SJCRH30 (cell line): ENCODE measurements around the gene IRF4. TPM values are rescaled to one million over a fixed set of nuclear protein-coding genes. Genes with fewer than 3 reads are reported as not detected.
"Not testable (repeated sequence)": the region's sequence is repeated elsewhere in the genome, so short reads cannot be mapped to it uniquely, and the experiment has no call there.

Experiments used
- DNase-seq, 2 experiments: peaks; one replicate each; pipeline ENCODE4 v3.0.0-alpha.2; 2015 to 2020
- H3K27ac ChIP-seq: fragments of 250-450 bp; sonication (Bioruptor Pico); 2 replicates; pipeline ENCODE4 v1.5.1; 2020; ENCODE audit warnings: mild to moderate bottlenecking, moderate library complexity
- H3K27me3 ChIP-seq: fragments of 250-450 bp; sonication (Bioruptor Pico); 2 replicates; pipeline ENCODE4 v1.5.1; 2020; ENCODE audit warnings: mild to moderate bottlenecking, moderate library complexity
- H3K36me3 ChIP-seq: fragments of 250-450 bp; sonication (Bioruptor Pico); 2 replicates; pipeline ENCODE4 v1.5.1; 2020; ENCODE audit warnings: mild to moderate bottlenecking, moderate library complexity
- H3K4me1 ChIP-seq: fragments of 250-450 bp; sonication (Bioruptor Pico); 2 replicates; pipeline ENCODE4 v1.5.1; 2020; ENCODE audit warnings: mild to moderate bottlenecking, moderate library complexity
- H3K4me3 ChIP-seq: fragments of 250-450 bp; sonication (Bioruptor Pico); 2 replicates; pipeline ENCODE4 v1.5.1; 2020; ENCODE audit warnings: mild to moderate bottlenecking, moderate library complexity
- H3K9me3 ChIP-seq: fragments of 250-450 bp; sonication (Bioruptor Pico); replicated peaks from 2 replicates; pipeline ENCODE4 v1.5.1; 2020; ENCODE audit warnings: mild to moderate bottlenecking, moderate library complexity
- total RNA-seq: library from RNA; depleted of rRNA; stranded (reverse); fragments of >200 nt; shearing (Covaris generic); gene quantifications from 2 replicates; pipeline ENCODE4 v1.2.3, GENCODE V29; 2014

Gene IRF4
- total RNA-seq, 1 experiment from 2014 or later, result not detected

DNA sequence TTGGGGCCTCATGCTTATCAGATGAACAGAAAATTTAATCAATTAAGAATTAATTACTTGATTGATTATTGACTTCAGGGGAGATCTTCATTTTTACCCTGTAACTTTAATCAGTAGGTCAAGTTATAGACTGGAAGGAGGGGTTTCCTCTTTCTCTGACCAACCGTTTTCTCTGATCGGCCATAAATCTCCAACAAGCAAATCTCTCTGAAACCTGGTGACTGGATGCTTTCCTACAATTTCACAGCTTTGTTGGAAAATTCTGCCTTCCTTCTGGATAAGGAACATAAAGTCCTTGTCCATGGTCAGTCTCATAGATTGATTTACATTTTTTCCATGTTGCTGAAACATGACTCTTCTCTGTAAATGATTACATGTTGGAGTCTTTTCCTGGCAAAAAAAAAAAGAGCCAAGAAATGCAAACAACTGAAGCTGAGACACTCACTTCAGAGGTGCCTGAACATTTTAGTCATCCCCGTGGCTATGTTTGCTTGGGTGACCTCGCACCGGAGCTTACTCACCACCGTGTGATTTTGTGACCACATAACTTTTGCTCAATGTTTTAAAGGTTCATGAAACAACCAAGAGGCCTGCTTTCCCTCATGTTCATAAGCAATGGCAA is 31.0 kb downstream of the IRF4 start:
- no peak for DNase-seq
- H3K27ac ChIP-seq, result no peak overlapping the region

GRCh38 chr6:423055-423798 is 31.7 kb downstream of the IRF4 start:
- H3K36me3 ChIP-seq, result no peaks in the 10 kb centered on the region
- no peak overlapping the region for H3K27ac ChIP-seq
- no peaks in the 10 kb centered on the region for H3K27me3 ChIP-seq
- no peak overlapping the region for H3K4me3 ChIP-seq
- no peaks in the 10 kb centered on the region for H3K9me3 ChIP-seq
- no peaks in the 10 kb centered on the region for H3K4me1 ChIP-seq
- no peak for DNase-seq

More for the DNA sequence above, 31.0 kb downstream of the IRF4 start:
- no peaks in the 10 kb centered on the region for H3K4me1 ChIP-seq
- H3K9me3 ChIP-seq, result no peaks in the 10 kb centered on the region
- H3K27me3 ChIP-seq, result no peaks in the 10 kb centered on the region
- H3K4me3 ChIP-seq, result no peak overlapping the region
- H3K36me3 ChIP-seq, result no peaks in the 10 kb centered on the region

DNA sequence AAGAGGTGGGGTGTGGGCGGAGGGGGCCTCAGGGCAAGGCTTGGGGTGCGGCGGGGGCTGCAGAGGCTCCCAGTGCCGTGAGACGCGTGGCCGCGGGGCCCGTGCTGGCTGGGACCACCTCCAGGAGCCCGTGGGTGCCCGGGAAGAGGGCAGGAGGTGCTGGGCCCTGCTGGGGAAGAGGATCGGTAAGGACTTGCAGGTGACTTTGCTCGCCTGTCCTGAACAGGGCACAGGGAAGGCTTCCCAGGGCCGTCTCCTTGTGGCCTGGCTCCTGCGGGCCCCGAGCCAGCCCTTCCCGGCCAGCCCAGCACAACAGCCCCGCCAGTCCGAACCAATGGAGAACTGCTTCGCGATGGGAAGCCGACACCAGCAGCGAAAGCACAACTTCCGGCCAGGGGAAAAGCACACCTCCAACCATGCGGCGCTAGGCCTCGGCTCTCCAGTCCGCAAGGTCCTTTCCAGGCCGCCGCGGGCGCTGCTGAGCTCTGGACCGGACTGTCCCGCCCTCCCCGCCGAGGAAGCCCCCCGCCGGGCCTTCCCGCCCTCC is 32.3 kb downstream of the IRF4 start:
- H3K4me3 ChIP-seq, result no peak overlapping the region
- H3K9me3 ChIP-seq, result no peaks in the 10 kb centered on the region
- H3K4me1 ChIP-seq, result no peaks in the 10 kb centered on the region
- no peak for DNase-seq
- no peaks in the 10 kb centered on the region for H3K27me3 ChIP-seq
- no peak overlapping the region for H3K27ac ChIP-seq
- no peaks in the 10 kb centered on the region for H3K36me3 ChIP-seq

- Histone ChIP-seq H3K36me3 (no peaks in the 10 kb centered on the region), H3K4me1 (no peaks in the 10 kb centered on the region), H3K9me3 (no peaks in the 10 kb centered on the region), H3K27me3 (no peaks in the 10 kb centered on the region), H3K4me3 (no peak overlapping the region), H3K27ac (no peak overlapping the region)
- no peak for DNase-seq
These were observed 33.3 kb downstream of the IRF4 start for GRCh38 chr6:424741-425417.

GRCh38 chr6:425418-425788 is 33.9 kb downstream of the IRF4 start:
- DNase-seq, result not testable (repeated sequence)

DNA sequence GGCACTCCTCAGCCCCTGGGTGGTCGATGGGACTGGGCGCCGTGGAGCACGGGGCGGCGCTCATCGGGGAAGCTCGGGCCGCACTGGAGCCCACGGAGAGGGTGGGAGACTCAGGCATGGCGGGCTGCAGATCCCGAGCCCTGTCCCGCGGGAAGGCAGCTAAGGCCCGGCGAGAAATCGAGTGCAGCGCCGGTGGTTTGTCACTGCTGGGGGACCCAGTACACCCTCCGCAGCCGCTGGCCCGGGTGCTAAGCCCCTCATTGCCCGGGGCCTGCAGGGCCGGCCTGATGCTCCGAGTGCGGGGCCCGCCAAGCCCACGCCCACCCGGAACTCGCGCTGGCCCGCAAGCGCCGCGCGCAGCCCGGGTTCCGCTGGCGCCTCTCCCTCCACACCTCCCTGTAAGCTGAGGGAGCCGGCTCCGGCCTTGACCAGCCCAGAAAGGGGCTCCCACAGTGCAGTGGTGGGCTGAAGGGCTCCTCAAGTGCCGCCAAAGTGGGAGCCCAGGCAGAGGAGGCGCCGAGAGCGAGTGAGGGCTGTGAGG is 34.7 kb downstream of the IRF4 start:
- not testable (repeated sequence) for H3K27me3 ChIP-seq, H3K27ac ChIP-seq, H3K4me3 ChIP-seq, H3K9me3 ChIP-seq, H3K4me1 ChIP-seq, DNase-seq, H3K36me3 ChIP-seq

More at GRCh38 chr6:425418-425788, 33.9 kb downstream of the IRF4 start:
- H3K4me1 ChIP-seq, H3K27me3 ChIP-seq, H3K4me3 ChIP-seq, H3K9me3 ChIP-seq, H3K36me3 ChIP-seq, H3K27ac ChIP-seq: not testable (repeated sequence)

DNA sequence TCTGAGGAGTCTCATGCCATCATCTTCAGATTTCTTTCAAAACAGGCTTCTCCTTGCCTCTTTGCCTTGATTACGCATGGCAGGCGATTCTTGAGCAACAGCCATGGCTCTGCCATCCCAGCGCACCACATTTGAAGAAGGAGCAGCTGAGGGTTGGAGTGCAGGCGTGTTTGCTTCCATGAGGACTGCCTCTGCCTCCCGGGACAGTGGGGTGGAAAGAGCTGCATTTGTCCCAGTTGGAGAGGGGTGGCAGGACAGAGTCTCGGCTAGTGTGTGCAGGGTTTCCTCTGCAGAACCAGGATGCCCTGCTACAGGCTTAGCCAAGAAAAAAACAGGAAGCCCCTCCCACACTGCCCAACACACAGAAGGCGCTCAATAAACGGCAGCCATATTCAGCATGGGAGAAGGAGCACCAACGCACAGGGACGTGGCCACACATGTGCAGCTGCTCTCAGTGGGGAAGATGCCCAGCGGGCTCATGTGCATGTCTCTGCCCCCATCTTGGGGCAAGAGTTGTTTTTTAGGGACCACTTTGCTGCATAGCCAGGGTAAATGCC is 36.6 kb downstream of the IRF4 start:
- no peak overlapping the region for H3K4me3 ChIP-seq
- no peak for DNase-seq
- H3K27me3 ChIP-seq, result no peaks in the 10 kb centered on the region
- H3K4me1 ChIP-seq, result no peaks in the 10 kb centered on the region
- H3K36me3 ChIP-seq, result no peaks in the 10 kb centered on the region
- no peaks in the 10 kb centered on the region for H3K9me3 ChIP-seq
- H3K27ac ChIP-seq, result no peak overlapping the region

DNA sequence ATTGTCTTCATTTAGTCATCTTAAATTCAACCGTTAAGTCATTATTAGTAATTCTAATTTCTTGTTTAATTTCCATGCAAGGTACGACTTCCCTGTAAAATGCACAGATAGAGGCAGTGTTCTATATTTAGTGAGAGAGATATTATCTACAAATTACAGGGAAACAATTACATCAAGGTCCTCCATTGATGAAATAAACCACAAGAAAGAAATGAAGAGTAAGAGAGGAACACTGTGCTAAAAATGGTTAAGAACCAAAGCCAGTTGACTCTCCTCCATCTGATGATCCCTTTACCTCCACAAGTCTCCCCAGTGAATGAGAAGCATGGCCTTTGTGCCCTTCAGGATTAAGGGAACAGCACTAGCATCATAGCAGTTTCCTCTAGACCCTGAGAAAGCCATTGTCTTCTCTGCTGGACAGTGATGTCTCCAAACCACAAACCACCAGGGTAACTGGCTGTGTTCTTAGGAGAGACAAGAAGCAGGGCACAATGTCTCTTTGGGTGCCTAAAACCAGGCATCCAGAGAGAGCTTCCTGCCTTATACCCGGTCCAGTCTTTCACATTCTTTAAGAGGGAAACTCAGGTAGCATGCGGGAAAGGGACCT is 38.1 kb downstream of the IRF4 start:
- no peak for DNase-seq
- Histone ChIP-seq H3K27me3 (no peaks in the 10 kb centered on the region), H3K27ac (no peak overlapping the region), H3K4me1 (no peaks in the 10 kb centered on the region), H3K9me3 (no peaks in the 10 kb centered on the region), H3K4me3 (no peak overlapping the region), H3K36me3 (no peaks in the 10 kb centered on the region)

DNA sequence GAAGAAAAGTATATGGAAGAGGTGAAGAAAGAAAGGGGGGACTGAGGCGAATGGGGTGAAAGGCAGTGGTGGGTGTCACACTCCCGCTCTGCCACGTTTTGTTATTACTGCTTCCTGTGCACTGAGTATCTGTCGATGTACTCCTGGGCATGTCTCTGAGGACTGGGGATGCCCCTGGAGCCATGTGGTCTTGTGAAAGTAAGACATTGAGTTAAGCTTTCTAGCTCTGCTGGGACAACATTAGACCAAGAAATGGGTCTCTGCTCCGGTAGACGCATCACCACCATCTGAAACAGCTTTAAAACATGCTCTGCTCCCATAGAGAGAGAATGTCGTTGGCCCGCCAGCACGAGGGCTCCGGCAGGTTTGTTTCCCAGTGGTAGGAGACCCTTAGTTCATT is 40.0 kb downstream of the IRF4 start:
- no peaks in the 10 kb centered on the region for H3K36me3 ChIP-seq
- H3K27me3 ChIP-seq, result no peaks in the 10 kb centered on the region
- DNase-seq, result no peak
- H3K4me3 ChIP-seq, result no peak overlapping the region
- H3K4me1 ChIP-seq, result no peaks in the 10 kb centered on the region
- no peaks in the 10 kb centered on the region for H3K9me3 ChIP-seq
- no peak overlapping the region for H3K27ac ChIP-seq

DNA sequence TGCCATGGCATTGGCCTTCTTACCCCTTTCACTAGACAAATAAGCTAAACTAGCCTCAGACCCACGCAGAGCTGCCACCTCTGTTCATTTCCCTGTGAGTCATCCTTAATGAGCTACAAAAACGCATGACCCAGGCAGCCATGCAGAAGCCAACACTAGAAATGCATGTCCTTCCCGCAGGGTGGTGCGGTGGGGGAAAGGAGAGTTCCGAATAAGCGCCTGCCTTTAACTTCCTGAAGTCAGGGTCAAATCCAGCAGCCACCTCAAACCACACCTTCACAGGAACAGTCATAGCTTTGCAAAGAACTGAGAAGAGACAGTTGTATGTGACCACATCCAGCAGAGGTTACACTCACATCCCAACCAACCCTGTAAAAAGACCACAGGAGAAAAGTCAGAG is 40.4 kb downstream of the IRF4 start:
- no peaks in the 10 kb centered on the region for H3K4me1 ChIP-seq

DNA sequence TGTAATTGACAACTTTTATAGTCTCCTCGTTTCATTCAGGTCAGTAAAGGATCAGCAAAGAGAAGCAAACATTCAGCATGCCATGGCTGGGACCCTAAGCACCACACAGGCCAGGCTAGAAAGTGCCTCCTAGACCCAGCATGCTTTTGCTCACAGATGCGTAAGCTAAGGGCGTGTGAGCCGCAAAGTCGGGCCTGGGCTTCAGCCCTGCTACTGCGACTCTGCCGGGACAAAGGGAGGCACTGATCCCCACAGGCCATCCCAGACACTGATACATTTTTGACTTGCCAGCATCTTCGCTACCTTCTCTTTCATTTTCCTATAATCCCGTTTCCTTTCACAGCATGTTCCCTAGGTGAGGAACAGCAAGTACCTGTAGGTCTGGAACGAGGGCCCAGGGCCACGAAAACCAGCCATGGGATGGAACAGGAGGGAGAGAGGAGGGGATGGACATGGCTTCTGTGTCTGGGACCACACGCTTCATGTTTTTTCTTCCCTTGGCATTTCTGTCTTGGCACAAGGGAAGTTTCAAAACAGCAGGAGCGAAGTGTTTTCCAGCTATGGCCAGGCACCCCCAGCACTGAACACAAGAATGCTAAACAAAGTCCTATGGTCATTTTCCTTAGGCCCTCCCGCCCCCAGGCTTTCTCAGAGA is 42.6 kb downstream of the IRF4 start:
- H3K36me3 ChIP-seq, result no peaks in the 10 kb centered on the region
- H3K4me3 ChIP-seq, result no peak overlapping the region
- no peak overlapping the region for H3K27ac ChIP-seq
- no peaks in the 10 kb centered on the region for H3K9me3 ChIP-seq
- H3K27me3 ChIP-seq, result no peaks in the 10 kb centered on the region
- no peaks in the 10 kb centered on the region for H3K4me1 ChIP-seq
- no peak for DNase-seq

More for the DNA sequence above, 40.4 kb downstream of the IRF4 start:
- H3K27me3 ChIP-seq, result no peaks in the 10 kb centered on the region
- no peaks in the 10 kb centered on the region for H3K36me3 ChIP-seq
- no peaks in the 10 kb centered on the region for H3K9me3 ChIP-seq
- no peak overlapping the region for H3K4me3 ChIP-seq
- DNase-seq, result no peak
- no peak overlapping the region for H3K27ac ChIP-seq

DNA sequence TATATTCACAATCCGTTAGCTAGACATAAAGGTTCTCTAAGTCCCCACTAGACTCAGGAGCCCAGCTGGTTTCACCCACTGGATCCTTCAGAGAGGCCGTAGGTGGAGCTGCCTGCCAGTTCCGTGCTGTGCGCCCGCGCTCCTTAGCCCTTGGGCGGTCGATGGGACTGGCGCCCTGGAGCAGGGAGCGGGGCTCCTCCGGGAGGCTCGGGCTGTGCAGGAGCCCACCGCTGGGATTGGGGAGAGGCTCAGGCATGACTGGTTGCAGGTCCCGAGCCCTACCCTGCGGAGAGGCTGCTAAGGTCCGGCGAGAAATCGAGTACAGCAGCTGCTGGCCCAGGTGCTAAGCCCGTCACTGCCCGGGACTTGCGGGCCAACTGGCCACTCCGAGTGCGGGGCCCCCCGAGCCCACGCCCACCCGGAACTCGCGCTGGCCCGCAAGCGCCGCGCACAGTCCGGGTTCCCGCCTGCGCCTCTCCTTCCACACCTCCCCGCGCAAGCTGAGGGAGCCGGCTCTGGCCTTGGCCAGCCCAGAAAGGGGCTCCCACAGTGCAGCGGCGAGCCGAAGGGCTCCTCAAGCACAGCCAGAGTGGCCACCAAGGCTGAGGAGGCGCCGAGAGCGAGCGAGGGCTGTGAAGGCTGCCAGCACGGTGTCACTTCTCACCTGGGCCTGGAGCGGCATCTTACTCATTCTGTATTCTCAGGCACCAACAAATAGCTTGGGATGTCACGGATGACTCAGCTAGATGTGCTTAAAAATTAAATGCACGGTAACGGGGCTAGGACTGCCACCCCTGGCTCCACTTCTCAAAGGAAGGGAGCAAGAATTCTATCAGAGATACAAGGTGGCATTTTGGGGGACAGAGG is 44.1 kb downstream of the IRF4 start:
- Histone ChIP-seq H3K36me3 (no peaks in the 10 kb centered on the region), H3K9me3 (no peaks in the 10 kb centered on the region), H3K4me1 (no peaks in the 10 kb centered on the region), H3K4me3 (no peak overlapping the region), H3K27me3 (no peaks in the 10 kb centered on the region), H3K27ac (no peak overlapping the region)
- DNase-seq, result no peak

DNA sequence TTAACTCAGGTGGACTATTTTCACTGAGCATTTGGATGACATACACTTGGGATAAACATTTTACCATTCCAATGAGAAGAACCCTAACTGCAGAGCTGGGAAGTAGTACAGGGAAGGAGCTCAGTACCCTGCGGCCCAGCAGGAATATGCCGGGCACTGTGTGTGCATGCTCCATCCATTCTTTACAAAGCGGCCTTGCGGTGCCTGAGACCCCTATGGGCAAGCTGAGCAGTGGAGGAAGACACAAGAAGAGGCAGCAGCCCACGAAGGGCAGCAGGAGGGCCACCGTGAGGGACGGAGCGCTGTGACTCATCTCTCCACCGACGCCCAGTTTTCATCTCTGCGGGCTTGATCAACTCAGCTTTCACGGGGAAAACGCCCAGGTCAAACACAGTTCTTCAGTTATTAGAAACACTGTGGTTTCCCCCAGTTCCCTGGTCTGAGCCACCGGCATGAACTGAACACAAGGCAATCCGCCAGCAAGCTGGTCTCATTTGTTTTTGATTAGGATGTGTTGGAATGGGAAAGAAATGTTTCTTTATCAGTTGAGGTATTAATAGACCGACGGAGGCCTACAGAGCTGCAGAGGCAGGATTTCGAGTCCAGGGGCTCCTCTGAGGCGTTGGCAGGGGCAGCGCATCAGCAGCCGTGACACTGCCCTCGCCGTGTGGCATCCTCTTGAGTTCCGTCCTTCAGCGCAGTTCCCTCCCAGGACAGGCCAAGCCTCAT is 44.9 kb downstream of the IRF4 start:
- Histone ChIP-seq H3K27ac (no peak overlapping the region), H3K9me3 (no peaks in the 10 kb centered on the region), H3K4me1 (no peaks in the 10 kb centered on the region), H3K4me3 (no peak overlapping the region), H3K36me3 (no peaks in the 10 kb centered on the region), H3K27me3 (no peaks in the 10 kb centered on the region)
- DNase-seq, result no peak
